ENCODE data around the gene PRR15L. TPM values are rescaled to one million over a fixed set of nuclear protein-coding genes. Genes with fewer than 3 reads are reported as not detected.

The PRR15L gene
- total RNA-seq, 4 donors from 2014 or later: 63.6 to 150 (median 127) TPM

GRCh38 chr17:47993964-47994363 is 36.3 kb upstream of the PRR15L start:
- H3K4me3 ChIP-seq (replicated peaks in 1 of 3): no peak overlapping the region
- TF ChIP-seq, protein P1, sequence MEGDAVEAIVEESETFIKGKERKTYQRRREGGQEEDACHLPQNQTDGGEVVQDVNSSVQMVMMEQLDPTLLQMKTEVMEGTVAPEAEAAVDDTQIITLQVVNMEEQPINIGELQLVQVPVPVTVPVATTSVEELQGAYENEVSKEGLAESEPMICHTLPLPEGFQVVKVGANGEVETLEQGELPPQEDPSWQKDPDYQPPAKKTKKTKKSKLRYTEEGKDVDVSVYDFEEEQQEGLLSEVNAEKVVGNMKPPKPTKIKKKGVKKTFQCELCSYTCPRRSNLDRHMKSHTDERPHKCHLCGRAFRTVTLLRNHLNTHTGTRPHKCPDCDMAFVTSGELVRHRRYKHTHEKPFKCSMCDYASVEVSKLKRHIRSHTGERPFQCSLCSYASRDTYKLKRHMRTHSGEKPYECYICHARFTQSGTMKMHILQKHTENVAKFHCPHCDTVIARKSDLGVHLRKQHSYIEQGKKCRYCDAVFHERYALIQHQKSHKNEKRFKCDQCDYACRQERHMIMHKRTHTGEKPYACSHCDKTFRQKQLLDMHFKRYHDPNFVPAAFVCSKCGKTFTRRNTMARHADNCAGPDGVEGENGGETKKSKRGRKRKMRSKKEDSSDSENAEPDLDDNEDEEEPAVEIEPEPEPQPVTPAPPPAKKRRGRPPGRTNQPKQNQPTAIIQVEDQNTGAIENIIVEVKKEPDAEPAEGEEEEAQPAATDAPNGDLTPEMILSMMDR (IDR thresholded peaks at IDR 0.05): no peak
- TF ChIP-seq POLR2A (IDR thresholded peaks at IDR 0.05): no peak
- peaks cover 0 to 7% of the 10 kb centered on the region in 2 donors for H3K4me1 ChIP-seq
- no peaks in the 10 kb centered on the region for H3K27me3 ChIP-seq
- intact Hi-C loops (cut with DNase I): no loop called here
- WGBS, 2 donors: 86 to 91% methylated on average over 5 of the region's 5 CpGs
- H3K27ac ChIP-seq: no peak overlapping the region
- H3K36me3 ChIP-seq: no peaks in the 10 kb centered on the region
- no peak for DNase-seq
- no peaks in the 10 kb centered on the region for H3K9me3 ChIP-seq

- Histone ChIP-seq H3K4me3 (replicated peaks in 1 of 3) (no peak overlapping the region), H3K36me3 (no peaks in the 10 kb centered on the region), H3K27me3 (no peaks in the 10 kb centered on the region), H3K27ac (no peak overlapping the region), H3K4me1 (peaks cover 0 to 12% of the 10 kb centered on the region in 2 donors), H3K9me3 (no peaks in the 10 kb centered on the region)
- TF ChIP-seq, protein P1 (IDR thresholded peaks at IDR 0.05): no peak
- TF ChIP-seq POLR2A (IDR thresholded peaks at IDR 0.05): no peak
- intact Hi-C loops (cut with DNase I): no loop called here
- 73 to 87% methylated on average over 9 of the region's 9 CpGs for WGBS, 2 donors
- no peak for DNase-seq
These were observed 35.4 kb upstream of the PRR15L start for GRCh38 chr17:47993031-47993564.

DNA sequence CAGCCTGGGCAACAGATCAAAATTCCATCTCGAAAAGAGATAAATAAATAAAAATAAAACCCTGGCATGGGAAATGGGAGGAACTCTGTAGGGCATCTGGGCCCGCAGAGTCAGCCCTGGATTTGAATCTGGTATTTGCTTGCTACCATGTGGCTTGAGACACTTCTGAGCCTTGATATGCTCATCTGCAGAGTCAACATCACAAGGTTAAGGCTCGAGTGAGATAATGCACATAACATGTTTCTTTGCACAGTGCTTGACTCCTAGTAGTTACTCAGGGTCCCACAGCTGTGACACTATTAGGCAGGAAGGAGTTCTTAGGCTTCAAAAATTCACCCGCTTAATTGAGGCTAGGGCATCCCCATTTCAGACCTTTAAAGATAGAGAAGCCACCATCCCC is 34.5 kb upstream of the PRR15L start:
- H3K4me3 ChIP-seq (replicated peaks in 1 of 3): no peak overlapping the region
- no peaks in the 10 kb centered on the region for H3K36me3 ChIP-seq
- H3K9me3 ChIP-seq: no peaks in the 10 kb centered on the region
- TF ChIP-seq, protein P1 (IDR thresholded peaks at IDR 0.05): no peak
- TF ChIP-seq POLR2A (IDR thresholded peaks at IDR 0.05): no peak
- no peak for DNase-seq
- intact Hi-C loops (cut with DNase I): no loop called here
- WGBS, 2 donors: 72% methylated on average over 4 of the region's 4 CpGs
- H3K27me3 ChIP-seq: no peaks in the 10 kb centered on the region
- H3K4me1 ChIP-seq: peaks cover 8 to 21% of the 10 kb centered on the region in 2 donors
- H3K27ac ChIP-seq: no peak overlapping the region

DNA sequence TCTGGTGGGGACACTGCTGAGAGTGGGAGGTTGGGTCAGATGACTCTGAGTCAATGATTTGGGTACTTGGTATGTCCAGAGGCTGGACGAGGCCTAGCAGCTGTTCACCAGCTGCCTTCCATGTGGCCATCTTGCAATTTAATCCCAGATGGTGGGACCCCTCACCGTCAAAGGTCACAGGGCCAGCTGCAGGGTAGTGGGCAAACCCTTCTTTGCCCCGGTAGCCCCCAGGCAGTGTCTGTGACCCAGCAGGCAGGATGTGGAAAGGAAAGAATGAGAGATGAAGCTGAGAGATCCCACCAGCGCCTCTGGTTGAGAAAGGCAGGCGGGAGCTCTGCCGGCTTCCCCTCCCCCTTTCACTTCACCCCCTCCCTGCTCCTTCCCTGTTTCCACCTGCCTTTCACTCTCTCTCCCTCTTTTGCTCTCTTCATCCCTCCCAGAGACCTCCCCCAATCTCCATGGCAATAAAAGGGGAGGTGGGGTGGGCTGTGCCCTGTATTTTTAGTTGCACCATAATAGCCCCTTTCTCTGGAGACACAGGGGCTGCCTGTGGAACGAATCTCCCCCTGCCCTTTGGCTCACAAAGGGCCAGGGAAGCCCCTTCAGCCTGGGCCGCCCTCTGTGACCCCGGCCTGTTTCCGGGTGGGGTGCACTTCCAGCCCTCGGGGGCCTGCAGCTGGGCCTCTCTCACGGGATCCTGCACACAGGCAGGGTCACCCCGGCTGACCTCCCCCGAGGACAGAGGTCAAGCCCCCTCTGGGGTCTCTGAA is 33.5 kb upstream of the PRR15L start:
- WGBS, 2 donors: 51 to 60% methylated on average over 9 to 14 of the region's 14 CpGs

More for the DNA sequence above, 33.5 kb upstream of the PRR15L start:
- H3K27ac ChIP-seq: no peak overlapping the region
- TF ChIP-seq, protein P1 (IDR thresholded peaks at IDR 0.05): no peak
- TF ChIP-seq POLR2A (IDR thresholded peaks at IDR 0.05): no peak
- H3K9me3 ChIP-seq: no peaks in the 10 kb centered on the region
- H3K4me3 ChIP-seq (replicated peaks in 1 of 3): no peak overlapping the region
- no peaks in the 10 kb centered on the region for H3K27me3 ChIP-seq
- intact Hi-C loops (cut with DNase I): no loop called here
- H3K4me1 ChIP-seq: peaks cover 11 to 21% of the 10 kb centered on the region in 2 donors
- DNase-seq: no peak
- no peaks in the 10 kb centered on the region for H3K36me3 ChIP-seq

All from thyroid gland (tissue), 4 donors.